ENCODE data around the gene MSL3B.

Gene MSL3B

GRCh38 chr2:233867993-233868532 lies at the start of gene MSL3B:
Gene MSL3B, minus strand, starts transcription at chr2:233868386.
- H3K9me3 ChIP-seq (ENCODE audit: control insufficient read depth in 4 of 4, insufficient read depth in 3 of 4, low read length in 3 of 4) = peaks cover 0 to 14% (median under 1%) of the 10 kb centered on the region in 4 donors
- no peaks in the 10 kb centered on the region for H3K27me3 ChIP-seq (ENCODE audit: control insufficient read depth in 3 of 3, insufficient read depth in 3 of 3, low read length in 2 of 3)
- DNase-seq (peak; percentile 49 to 60 (median 52)), ATAC-seq (ENCODE audit: insufficient read depth, low FRiP score) (peak; percentile 47)
- H3K4me1 ChIP-seq (ENCODE audit: control insufficient read depth in 5 of 5, insufficient read depth in 5 of 5, low read length in 5 of 5) = no peaks in the 10 kb centered on the region
- peaks cover 0 to 2% (median 0%) of the 10 kb centered on the region in 4 donors for H3K36me3 ChIP-seq (ENCODE audit: control insufficient read depth in 4 of 4, insufficient read depth in 4 of 4, low read length in 4 of 4)
- H3K4me3 ChIP-seq = peak within 1 kb of the TSS; percentile 16
- TF ChIP-seq CTCF (IDR thresholded peaks at IDR 0.05; ENCODE audit: control extremely low read depth, extremely low read depth) = no peak
- H3K27ac ChIP-seq (ENCODE audit: low read depth in 1 of 2, low read length in 1 of 2) = no peak within 1 kb of the TSS
- WGBS, 2 donors = 11 to 17% methylated on average over 50 of the region's 50 CpGs
- peak within 1 kb of the TSS in 1 of 2 donors; percentile 28 for H3K9ac ChIP-seq (ENCODE audit: insufficient read depth in 1 of 2, low read length in 2 of 2)

GRCh38 chr2:233917116-233917515 lies 48.9 kb upstream of the MSL3B start, which contains the start of gene TRPM8:
Gene TRPM8, plus strand, starts transcription at chr2:233917373. Its CDS starts 9,165 bp downstream, at chr2:233926538.
- no peak for TF ChIP-seq CTCF (IDR thresholded peaks at IDR 0.05; ENCODE audit: control extremely low read depth, extremely low read depth)
- DNase-seq (no peak), ATAC-seq (ENCODE audit: insufficient read depth, low FRiP score) (no peak)
- H3K27ac ChIP-seq (ENCODE audit: low read depth in 1 of 2, low read length in 1 of 2) = no peak within 1 kb of the TSS
- no peaks in the 10 kb centered on the region for H3K4me1 ChIP-seq (ENCODE audit: control insufficient read depth in 5 of 5, insufficient read depth in 5 of 5, low read length in 5 of 5)
- no peak within 1 kb of the TSS for H3K9ac ChIP-seq (ENCODE audit: insufficient read depth in 1 of 2, low read length in 2 of 2)
- H3K4me3 ChIP-seq = no peak within 1 kb of the TSS
- peaks cover 0 to 3% (median 0%) of the 10 kb centered on the region in 3 donors for H3K27me3 ChIP-seq (ENCODE audit: control insufficient read depth in 3 of 3, insufficient read depth in 3 of 3, low read length in 2 of 3)
- H3K36me3 ChIP-seq (ENCODE audit: control insufficient read depth in 4 of 4, insufficient read depth in 4 of 4, low read length in 4 of 4) = no peaks in the 10 kb centered on the region
- 35 to 39% methylated on average over 5 of the region's 5 CpGs for WGBS, 2 donors
- no peaks in the 10 kb centered on the region for H3K9me3 ChIP-seq (ENCODE audit: control insufficient read depth in 4 of 4, insufficient read depth in 3 of 4, low read length in 3 of 4)

GRCh38 chr2:233915128-233915527 lies 46.9 kb upstream of the MSL3B start:
- H3K9me3 ChIP-seq (ENCODE audit: control insufficient read depth in 4 of 4, insufficient read depth in 3 of 4, low read length in 3 of 4) = no peaks in the 10 kb centered on the region
- H3K27me3 ChIP-seq (ENCODE audit: control insufficient read depth in 3 of 3, insufficient read depth in 3 of 3, low read length in 2 of 3) = peaks cover 0 to 3% (median 0%) of the 10 kb centered on the region in 3 donors
- no peak overlapping the region for H3K9ac ChIP-seq (ENCODE audit: insufficient read depth in 1 of 2, low read length in 2 of 2)
- no peak for TF ChIP-seq CTCF (IDR thresholded peaks at IDR 0.05; ENCODE audit: control extremely low read depth, extremely low read depth)
- H3K4me1 ChIP-seq (ENCODE audit: control insufficient read depth in 5 of 5, insufficient read depth in 5 of 5, low read length in 5 of 5) = no peaks in the 10 kb centered on the region
- DNase-seq (no peak), ATAC-seq (ENCODE audit: insufficient read depth, low FRiP score) (no peak)
- no peak overlapping the region for H3K4me3 ChIP-seq
- 25 to 26% methylated on average over 2 of the region's 2 CpGs for WGBS, 2 donors
- no peak overlapping the region for H3K27ac ChIP-seq (ENCODE audit: low read depth in 1 of 2, low read length in 1 of 2)
- no peaks in the 10 kb centered on the region for H3K36me3 ChIP-seq (ENCODE audit: control insufficient read depth in 4 of 4, insufficient read depth in 4 of 4, low read length in 4 of 4)
